Measurements from ENCODE around the gene PTGDR2.
"Not testable (repeated sequence)": the region's sequence is repeated elsewhere in the genome, so short reads cannot be mapped to it uniquely, and the experiment has no call there.

Gene PTGDR2

DNA sequence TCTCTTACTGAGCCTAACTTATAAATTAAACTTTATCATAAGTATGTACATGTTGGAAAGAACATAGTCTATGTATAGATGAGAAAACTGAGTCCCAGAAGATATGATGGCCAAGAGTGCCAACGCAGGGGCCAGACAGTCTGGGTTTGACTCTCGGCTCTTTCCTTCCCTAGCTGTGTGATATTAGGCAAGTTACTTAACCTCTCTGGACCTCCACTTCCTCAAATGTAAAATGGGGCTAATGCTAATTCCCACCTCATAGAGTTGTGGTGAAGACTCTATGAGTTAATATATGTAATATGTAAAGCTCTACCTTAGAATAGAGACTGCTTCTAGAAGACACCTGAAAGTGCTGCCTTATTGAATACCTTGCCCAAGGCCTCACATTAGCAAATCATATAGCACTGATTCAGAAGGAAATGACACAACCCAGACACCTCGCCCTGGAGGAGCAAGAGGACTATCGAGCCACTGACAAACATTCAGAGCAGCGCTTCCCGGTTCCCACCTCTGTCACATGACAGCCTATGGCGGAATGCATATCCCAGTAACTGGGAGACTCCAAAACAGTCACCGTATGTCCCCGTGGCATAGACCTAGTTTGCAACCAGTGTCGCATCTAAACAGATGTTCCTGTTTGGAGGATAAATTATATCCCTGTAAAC lies 25.1 kb downstream of the PTGDR2 start:
- no peak overlapping the region for H3K4me3 ChIP-seq (ENCODE audit: low read depth, low read length)
- no peak for DNase-seq (ENCODE audit: low read depth)
- TF ChIP-seq, protein P1, sequence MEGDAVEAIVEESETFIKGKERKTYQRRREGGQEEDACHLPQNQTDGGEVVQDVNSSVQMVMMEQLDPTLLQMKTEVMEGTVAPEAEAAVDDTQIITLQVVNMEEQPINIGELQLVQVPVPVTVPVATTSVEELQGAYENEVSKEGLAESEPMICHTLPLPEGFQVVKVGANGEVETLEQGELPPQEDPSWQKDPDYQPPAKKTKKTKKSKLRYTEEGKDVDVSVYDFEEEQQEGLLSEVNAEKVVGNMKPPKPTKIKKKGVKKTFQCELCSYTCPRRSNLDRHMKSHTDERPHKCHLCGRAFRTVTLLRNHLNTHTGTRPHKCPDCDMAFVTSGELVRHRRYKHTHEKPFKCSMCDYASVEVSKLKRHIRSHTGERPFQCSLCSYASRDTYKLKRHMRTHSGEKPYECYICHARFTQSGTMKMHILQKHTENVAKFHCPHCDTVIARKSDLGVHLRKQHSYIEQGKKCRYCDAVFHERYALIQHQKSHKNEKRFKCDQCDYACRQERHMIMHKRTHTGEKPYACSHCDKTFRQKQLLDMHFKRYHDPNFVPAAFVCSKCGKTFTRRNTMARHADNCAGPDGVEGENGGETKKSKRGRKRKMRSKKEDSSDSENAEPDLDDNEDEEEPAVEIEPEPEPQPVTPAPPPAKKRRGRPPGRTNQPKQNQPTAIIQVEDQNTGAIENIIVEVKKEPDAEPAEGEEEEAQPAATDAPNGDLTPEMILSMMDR (IDR thresholded peaks at IDR 0.05; ENCODE audit: low read depth, low read length, missing control alignments) = no peak

DNA sequence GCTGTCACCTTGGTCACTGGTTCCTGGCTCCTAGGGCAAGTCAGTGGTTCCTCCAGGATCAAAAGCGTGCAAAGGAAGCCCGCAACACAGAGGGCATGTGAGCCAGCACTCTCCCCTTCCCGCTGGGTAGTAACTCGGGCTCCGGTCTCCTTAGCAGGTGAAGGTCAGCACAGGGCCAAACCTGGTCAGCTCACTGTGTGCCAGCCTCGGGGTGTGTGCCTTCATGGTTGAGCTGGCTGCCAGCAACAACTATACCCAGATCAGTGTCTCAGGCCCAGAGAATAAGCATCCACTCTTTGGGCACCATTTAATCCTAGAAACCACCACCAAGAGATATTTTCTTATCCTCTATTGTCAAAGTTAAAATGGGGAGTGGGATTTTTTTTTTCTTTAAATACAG lies 30.0 kb downstream of the PTGDR2 start:
- TF ChIP-seq, protein P1 (IDR thresholded peaks at IDR 0.05; ENCODE audit: low read depth, low read length, missing control alignments) = no peak
- DNase-seq (ENCODE audit: low read depth) = no peak
- H3K4me3 ChIP-seq (ENCODE audit: low read depth, low read length) = no peak overlapping the region

DNA sequence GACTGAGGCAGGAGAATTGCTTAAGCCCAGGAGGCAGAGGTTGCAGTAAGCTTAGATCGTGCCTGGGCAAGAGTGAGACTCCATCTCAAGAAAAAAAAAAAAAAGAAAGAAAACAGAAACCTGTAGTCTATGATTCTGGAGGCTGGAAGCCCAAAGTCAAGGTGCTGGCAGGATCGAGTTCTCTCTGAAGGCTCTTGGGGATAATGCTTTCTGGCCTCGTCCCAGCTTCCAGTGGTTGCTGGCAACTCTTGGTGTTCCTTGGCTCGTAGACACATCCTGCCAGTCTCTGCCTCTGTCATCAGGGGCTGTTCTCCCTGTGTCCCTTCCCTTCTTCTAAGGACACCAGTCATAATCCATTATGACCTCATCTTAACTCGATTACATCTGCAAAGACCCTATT lies 30.6 kb downstream of the PTGDR2 start:
- no peak for DNase-seq (ENCODE audit: low read depth)
- TF ChIP-seq, protein P1 (IDR thresholded peaks at IDR 0.05; ENCODE audit: low read depth, low read length, missing control alignments) = no peak
- no peak overlapping the region for H3K4me3 ChIP-seq (ENCODE audit: low read depth, low read length)

DNA sequence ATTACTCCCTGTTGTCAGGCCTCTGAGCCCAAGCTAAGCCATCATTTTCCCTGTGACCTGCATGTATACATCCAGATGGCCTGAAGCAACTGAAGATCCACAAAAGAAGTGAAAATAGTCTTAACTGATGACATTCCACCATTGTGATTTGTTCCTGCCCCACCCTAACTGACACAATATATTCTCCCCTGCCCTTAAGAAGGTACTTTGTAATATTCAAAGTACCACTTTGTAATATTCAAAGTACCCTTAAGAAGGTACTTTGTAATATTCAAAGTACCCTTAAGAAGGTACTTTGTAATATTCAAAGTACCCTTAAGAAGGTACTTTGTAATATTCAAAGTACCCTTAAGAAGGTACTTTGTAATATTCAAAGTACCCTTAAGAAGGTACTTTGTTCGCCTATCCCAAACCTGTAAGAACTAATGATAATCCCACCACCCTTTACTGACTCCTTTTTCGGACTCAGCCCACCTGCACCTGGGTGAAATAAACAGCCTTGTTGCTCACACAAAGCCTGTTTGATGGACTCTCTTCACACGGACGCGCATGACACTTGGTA lies 31.9 kb downstream of the PTGDR2 start:
- DNase-seq (ENCODE audit: low read depth); H3K4me3 ChIP-seq (ENCODE audit: low read depth, low read length): not testable (repeated sequence)

GRCh38 chr11:60821827-60822599 lies 33.7 kb downstream of the PTGDR2 start:
- DNase-seq (ENCODE audit: low read depth) = no peak

DNA sequence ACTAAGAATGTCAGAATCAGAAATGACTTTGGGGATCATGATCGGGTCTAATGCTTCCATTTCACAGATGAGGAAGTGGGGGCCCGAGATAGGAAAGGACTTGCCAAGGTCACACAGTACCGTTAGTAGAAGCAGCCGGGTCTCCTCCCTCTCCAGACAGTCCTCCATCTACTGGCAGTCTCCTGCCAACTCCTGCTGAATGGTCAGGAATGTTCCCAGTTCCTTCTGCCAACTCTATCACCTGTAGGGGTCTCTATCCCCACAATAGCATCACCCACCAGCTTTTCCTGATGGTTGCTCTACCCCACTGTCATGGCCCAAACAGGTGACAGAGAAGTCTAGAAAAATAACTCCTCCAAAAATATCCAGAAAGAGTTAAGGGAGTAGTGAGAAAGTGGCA lies 37.7 kb downstream of the PTGDR2 start:
- TF ChIP-seq, protein P1 (IDR thresholded peaks at IDR 0.05; ENCODE audit: low read depth, low read length, missing control alignments) = no peak
- H3K4me3 ChIP-seq (ENCODE audit: low read depth, low read length) = no peak overlapping the region
- DNase-seq (ENCODE audit: low read depth) = no peak

More at GRCh38 chr11:60821827-60822599, 33.7 kb downstream of the PTGDR2 start:
- H3K4me3 ChIP-seq (ENCODE audit: low read depth, low read length) = no peak overlapping the region
- TF ChIP-seq, protein P1 (IDR thresholded peaks at IDR 0.05; ENCODE audit: low read depth, low read length, missing control alignments) = no peak

DNA sequence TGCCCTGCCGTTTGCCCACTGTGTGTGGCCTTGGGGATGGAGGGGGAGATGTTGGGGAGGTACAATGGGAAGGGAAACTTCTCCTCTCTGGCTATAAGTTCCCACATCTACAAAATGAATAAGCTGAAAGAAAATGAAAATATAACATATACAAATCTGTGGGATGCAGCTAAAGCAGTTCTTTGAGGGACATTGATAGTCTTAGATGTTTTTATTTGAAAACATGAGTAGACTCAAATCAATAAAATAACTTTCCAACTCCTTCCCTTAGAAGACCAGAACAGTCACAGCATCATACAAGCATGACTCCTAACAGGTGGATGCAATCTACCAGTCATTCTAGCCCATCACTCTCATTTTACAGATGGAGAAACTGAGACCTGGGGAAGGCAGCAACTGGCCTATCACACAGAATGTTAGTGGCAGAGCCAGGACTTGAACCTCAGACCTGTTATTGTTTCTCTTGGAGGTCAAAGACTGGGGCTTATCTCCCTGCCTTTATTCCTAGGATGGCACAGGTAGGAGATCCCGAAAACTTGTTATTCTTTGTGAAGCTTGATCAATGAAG lies 39.1 kb downstream of the PTGDR2 start:
- no peak for DNase-seq (ENCODE audit: low read depth)
- TF ChIP-seq, protein P1 (IDR thresholded peaks at IDR 0.05; ENCODE audit: low read depth, low read length, missing control alignments) = no peak
- no peak overlapping the region for H3K4me3 ChIP-seq (ENCODE audit: low read depth, low read length)
